Transverse colon (tissue), 3 donors: ENCODE results near the gene ZNF319.

Experiments used
- POLR2A ChIP-seq: fragments of 450-650 bp; IDR thresholded peaks from one replicate; pipeline ENCODE4 v1.6.1; 2016; ENCODE audit warnings: antibody characterized with exemption, mild to moderate bottlenecking, moderate library complexity
- TF ChIP-seq, protein P1 (sequence below), 5 experiments: fragments of 200-600 bp in 3 of 5; fragments of 450-650 bp in 2 of 5; sonication (generic) in 3 of 5; IDR thresholded peaks; 1 replicate in 2 of 5; 2 replicates in 3 of 5; pipeline ENCODE4 v1.5.1; 2016 to 2017; ENCODE audit warnings: antibody characterized with exemption in 5 of 5, inconsistent platforms in 3 of 5, mild to moderate bottlenecking in 2 of 5, moderate library complexity in 1 of 5

DNA sequence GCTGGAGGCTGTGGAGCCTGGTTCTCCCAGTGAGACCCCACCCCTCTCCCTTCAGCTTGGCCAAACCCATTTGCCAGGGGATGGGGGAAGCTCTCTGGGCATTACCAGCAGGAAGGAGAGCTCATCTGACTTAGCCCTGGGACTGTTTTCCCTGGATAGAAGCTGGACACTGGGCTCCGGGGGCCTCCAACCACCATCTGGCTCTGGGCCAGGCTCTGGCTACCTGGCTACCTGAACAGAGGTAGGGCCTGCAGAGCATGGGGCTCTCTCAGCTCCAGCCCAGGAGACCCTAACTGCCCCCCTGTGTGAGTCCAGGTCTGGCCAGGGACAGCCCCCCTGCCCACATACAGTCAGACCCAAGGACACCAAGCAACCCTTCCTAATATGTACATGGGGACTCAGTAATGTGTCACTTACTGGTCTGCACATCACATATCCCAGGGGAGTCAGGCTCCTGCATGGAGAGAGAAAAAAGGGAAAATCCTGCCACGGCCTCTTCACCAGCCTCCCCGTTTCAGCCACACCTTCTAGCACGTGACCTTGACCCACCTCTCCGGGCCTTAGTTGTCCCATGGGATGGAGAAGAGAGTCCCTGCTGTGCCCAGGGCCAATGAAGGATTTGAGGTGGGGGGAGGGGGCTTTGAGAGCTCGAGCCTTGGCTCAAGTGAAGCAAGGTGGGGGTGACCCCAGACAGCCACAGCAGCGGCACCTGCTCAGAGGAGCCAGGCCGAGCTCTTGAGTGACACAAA, 43.4 kb downstream of the ZNF319 start:
- TF ChIP-seq, protein P1, sequence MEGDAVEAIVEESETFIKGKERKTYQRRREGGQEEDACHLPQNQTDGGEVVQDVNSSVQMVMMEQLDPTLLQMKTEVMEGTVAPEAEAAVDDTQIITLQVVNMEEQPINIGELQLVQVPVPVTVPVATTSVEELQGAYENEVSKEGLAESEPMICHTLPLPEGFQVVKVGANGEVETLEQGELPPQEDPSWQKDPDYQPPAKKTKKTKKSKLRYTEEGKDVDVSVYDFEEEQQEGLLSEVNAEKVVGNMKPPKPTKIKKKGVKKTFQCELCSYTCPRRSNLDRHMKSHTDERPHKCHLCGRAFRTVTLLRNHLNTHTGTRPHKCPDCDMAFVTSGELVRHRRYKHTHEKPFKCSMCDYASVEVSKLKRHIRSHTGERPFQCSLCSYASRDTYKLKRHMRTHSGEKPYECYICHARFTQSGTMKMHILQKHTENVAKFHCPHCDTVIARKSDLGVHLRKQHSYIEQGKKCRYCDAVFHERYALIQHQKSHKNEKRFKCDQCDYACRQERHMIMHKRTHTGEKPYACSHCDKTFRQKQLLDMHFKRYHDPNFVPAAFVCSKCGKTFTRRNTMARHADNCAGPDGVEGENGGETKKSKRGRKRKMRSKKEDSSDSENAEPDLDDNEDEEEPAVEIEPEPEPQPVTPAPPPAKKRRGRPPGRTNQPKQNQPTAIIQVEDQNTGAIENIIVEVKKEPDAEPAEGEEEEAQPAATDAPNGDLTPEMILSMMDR (IDR thresholded peaks at IDR 0.05), result no peak
- TF ChIP-seq POLR2A, result no peak
